Lower lobe of right lung (tissue), 2 donors: Measurements from ENCODE around the gene NPB. TPM values are rescaled to one million over a fixed set of nuclear protein-coding genes. Genes with fewer than 3 reads are reported as not detected.

Experiments used
- ATAC-seq, 2 donors: fragments of 200-7000 bp; cut with Tn5 transposase; one replicate each; pipeline ENCODE4 v1.9.1; 2020 to 2022; ENCODE audit warnings: mild to moderate bottlenecking in 2 of 2, moderate library complexity in 2 of 2
- DNase-seq: peaks from one replicate; pipeline ENCODE4 v3.0.0-alpha.2; 2020
- H3K27ac ChIP-seq: fragments of 200-600 bp; one replicate; pipeline ENCODE4 v1.8.0; 2022
- H3K27me3 ChIP-seq: fragments of 200-600 bp; one replicate; pipeline ENCODE4 v1.8.0; 2022; ENCODE audit warnings: low read depth
- H3K36me3 ChIP-seq: fragments of 200-600 bp; one replicate; pipeline ENCODE4 v1.8.0; 2022; ENCODE audit warnings: mild to moderate bottlenecking
- H3K4me1 ChIP-seq: fragments of 200-600 bp; one replicate; pipeline ENCODE4 v1.8.0; 2022
- H3K4me3 ChIP-seq: fragments of 200-600 bp; one replicate; pipeline ENCODE4 v1.8.0; 2022; ENCODE audit warnings: mild to moderate bottlenecking
- H3K9me3 ChIP-seq: fragments of 200-600 bp; one replicate; pipeline ENCODE4 v1.8.0; 2022
- CTCF ChIP-seq: fragments of 200-600 bp; IDR thresholded peaks from one replicate; pipeline ENCODE4 v1.8.0; 2022; ENCODE audit warnings: antibody characterized with exemption, mild to moderate bottlenecking
- intact Hi-C: fragments of 100-400 bp; cut with DNase I; formaldehyde crosslinking; loops from one replicate; pipeline ENCODE4 v1.11.0; 2022
- total RNA-seq: library from RNA; stranded (reverse); fragmentation: NEBNext Ultra II Directional; extraction: Animal tissue kit (Norgen Biotek cat#: 25700); gene quantifications from one replicate; pipeline ENCODE4 v1.2.1, GENCODE V29; 2021
- donor health status: DM: no; HTN: yes; CAD: no; lungs with severe emphysema.

Gene NPB
- total RNA-seq, 1 donor from 2014 or later: 0.71 TPM

GRCh38 chr17:81903415-81903831, 1.4 kb downstream of the NPB start:
- Histone ChIP-seq H3K4me1 (peaks cover 14% of the 10 kb centered on the region), H3K9me3 (no peaks in the 10 kb centered on the region), H3K4me3 (no peak overlapping the region), H3K27ac (no peak overlapping the region), H3K27me3 (peaks cover 4% of the 10 kb centered on the region), H3K36me3 (peaks cover 55% of the 10 kb centered on the region)
- no peak for TF ChIP-seq CTCF
- intact Hi-C loops: no loop called here
- DNase-seq (no peak), ATAC-seq (no peak)

- no peak overlapping the region for H3K27ac ChIP-seq
- peaks cover 14% of the 10 kb centered on the region for H3K4me1 ChIP-seq
- H3K9me3 ChIP-seq: no peaks in the 10 kb centered on the region
- H3K4me3 ChIP-seq: no peak overlapping the region
- DNase-seq: no peak
- peaks cover 4% of the 10 kb centered on the region for H3K27me3 ChIP-seq
- peaks cover 55% of the 10 kb centered on the region for H3K36me3 ChIP-seq
- intact Hi-C loops: no loop called here
- no peak for ATAC-seq
- TF ChIP-seq CTCF: no peak
Measured at GRCh38 chr17:81903896-81904599, 2.0 kb downstream of the NPB start.

- ATAC-seq: no peak
- no peak for DNase-seq
- no peak for TF ChIP-seq CTCF
- no peaks in the 10 kb centered on the region for H3K9me3 ChIP-seq
- H3K27ac ChIP-seq: no peak overlapping the region
- H3K27me3 ChIP-seq: peaks cover 4% of the 10 kb centered on the region
- peaks cover 14% of the 10 kb centered on the region for H3K4me1 ChIP-seq
- intact Hi-C loops: no loop called here
- no peak overlapping the region for H3K4me3 ChIP-seq
- peaks cover 50% of the 10 kb centered on the region for H3K36me3 ChIP-seq
Measured at GRCh38 chr17:81904600-81905423, 2.8 kb downstream of the NPB start.

- Histone ChIP-seq H3K4me3 (no peak overlapping the region), H3K9me3 (no peaks in the 10 kb centered on the region), H3K27ac (no peak overlapping the region), H3K4me1 (peaks cover 20% of the 10 kb centered on the region), H3K36me3 (peaks cover 44% of the 10 kb centered on the region), H3K27me3 (peaks cover 4% of the 10 kb centered on the region)
- TF ChIP-seq CTCF: no peak
- intact Hi-C loops: no loop called here
- no peak for DNase-seq
- ATAC-seq: no peak
Measured at GRCh38 chr17:81905424-81905875, 3.4 kb downstream of the NPB start.

- H3K27ac ChIP-seq: no peak overlapping the region
Measured at GRCh38 chr17:81905993-81906392, 4.0 kb downstream of the NPB start.

More at GRCh38 chr17:81905993-81906392, 4.0 kb downstream of the NPB start:
- no peak for ATAC-seq
- no peak for DNase-seq
- no peaks in the 10 kb centered on the region for H3K9me3 ChIP-seq
- H3K27me3 ChIP-seq: peaks cover 4% of the 10 kb centered on the region
- H3K4me3 ChIP-seq: no peak overlapping the region
- TF ChIP-seq CTCF: no peak
- H3K36me3 ChIP-seq: peaks cover 40% of the 10 kb centered on the region
- intact Hi-C loops: no loop called here
- H3K4me1 ChIP-seq: peaks cover 23% of the 10 kb centered on the region
